ENCODE measurements around the gene CMAS.

GRCh38 chr12:22008196-22008595, 37.8 kb upstream of the CMAS start:
- TF ChIP-seq CTCF (IDR thresholded peaks at IDR 0.05; ENCODE audit: low read depth, low read length) (no peak), MAX (IDR thresholded peaks at IDR 0.05; ENCODE audit: low read depth, low read length) (no peak), POLR2A (IDR thresholded peaks at IDR 0.05; ENCODE audit: extremely low read depth, insufficient read length) (no peak)

Measured in NB4 (cell line).